ENCODE data around the gene PIK3R2.
A peak's percentile ranks its signal among the peaks of the same experiment; 100 is the strongest.

The PIK3R2 gene

GRCh38 chr19:18174983-18175382, 22.0 kb downstream of the PIK3R2 start:
- DNase-seq = no peak

DNA sequence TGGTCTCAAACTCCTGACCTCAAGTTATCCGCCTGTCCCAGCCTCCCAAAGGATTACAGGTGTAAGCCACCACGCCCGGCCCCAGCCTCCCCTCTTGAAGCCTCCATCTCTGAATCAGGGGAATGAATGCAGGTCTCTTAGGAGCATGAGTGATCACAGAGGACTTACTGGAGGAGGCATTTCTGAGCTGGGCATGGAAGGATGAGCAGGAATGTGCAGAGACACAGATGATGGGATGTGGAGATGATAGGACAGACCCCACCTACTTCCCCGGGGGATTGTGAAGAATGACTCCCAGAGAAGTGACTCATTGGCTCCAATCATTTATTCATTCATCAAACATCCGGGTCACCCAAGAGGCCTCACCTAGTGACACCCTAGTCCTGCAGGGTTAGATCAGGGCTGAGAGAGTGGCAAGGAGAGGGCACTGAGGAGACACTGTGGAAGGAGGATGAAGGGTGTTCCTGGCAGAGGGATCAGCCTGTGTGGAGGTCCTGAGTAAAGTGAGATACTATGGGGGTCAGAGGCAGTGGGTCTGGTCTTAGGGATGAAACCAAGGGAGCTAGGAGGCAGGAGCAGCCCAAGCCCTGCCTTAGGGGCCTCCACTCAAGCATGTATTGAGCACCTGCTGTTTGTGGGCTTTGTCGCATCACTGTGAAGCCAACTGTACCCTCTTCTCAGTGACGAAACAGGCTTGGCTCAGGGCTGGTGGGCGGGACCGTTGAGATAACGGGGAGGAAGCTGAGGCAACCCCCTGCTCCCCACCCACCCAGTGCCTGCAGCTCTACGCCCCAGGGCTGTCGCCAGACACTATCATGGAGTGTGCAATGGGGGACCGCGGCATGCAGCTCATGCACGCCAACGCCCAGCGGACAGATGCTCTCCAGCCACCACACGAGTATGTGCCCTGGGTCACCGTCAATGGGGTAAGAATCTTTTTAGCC, 23.7 kb downstream of the PIK3R2 start:
- peak; percentile 40 for DNase-seq

DNA sequence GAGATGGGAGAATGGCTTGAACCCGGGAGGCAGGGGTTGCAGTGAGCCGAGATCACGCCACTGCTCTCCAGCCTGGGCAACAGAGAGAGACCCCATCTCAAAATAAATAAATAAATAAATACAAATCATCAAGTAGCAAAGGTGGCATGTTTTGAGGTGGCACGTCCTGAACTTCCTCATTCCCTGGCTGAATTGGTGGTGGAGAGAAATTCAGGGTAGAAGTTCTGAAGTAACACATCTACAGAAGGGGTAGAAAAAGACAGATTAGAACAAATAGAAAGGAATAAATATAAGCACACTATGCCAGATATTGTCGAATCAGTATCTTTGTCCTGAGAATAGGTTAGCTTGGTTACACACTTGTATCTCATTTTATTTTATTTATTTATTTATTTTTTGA, 27.0 kb downstream of the PIK3R2 start:
- DNase-seq = no peak

GRCh38 chr19:18183529-18183928, 30.6 kb downstream of the PIK3R2 start:
- DNase-seq = no peak

- DNase-seq = no peak
These were observed 32.6 kb downstream of the PIK3R2 start for GRCh38 chr19:18185538-18185937.

- DNase-seq = no peak
These were observed 37.3 kb downstream of the PIK3R2 start for GRCh38 chr19:18190278-18190677.

DNA sequence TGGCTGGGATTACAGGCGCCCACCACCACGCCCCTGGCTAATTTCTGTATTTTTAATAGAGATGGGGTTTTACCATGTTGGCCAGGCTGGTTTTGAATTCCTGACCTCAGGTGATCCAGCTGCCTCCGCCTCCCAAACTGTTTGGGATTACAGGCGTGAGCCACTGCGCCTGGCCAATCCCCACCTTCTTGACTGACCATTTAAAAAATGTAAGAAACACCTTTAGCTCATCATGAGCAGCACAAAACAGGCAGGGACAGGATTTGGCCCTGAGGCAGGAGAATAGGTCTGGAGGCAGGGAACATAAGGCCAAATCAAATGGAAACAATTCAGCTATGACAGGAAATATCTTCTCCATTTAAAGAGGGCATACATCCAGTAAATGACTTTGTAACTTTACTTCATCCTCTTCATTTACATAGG, 38.7 kb downstream of the PIK3R2 start:
- no peak for DNase-seq

DNA sequence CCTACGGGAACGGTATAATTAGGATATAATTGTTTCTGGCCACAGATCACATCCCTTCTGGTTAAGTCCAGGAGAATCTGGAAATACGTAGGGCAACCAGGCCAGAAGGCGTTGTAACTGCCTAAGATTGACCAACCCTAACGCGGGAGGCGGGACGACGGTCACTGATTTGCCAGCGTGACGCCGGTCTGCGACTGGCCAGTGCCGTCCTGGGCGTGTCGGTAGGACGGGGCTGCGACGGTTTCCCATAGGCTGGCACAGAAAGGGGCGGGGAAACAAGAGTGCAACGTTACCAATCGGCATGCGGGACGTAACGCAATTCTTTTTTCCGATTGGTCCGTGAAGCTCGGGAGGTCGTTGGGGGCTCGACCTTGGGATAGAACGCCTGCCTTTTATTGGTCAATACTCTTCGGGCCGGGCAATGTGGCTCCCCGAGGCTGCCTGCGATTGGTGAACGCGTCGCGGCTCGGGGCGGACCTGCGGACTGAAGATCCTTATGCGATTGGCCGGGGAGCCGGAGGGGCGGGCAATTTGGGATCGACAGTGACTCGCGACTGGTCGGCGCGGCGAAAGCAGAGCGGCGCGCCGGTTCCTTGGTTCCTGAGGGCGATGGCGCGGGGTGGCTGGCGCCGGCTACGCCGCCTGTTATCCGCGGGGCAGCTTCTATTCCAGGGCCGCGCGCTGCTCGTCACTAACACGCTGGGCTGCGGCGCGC, 39.9 kb downstream of the PIK3R2 start, which contains the start of gene MPV17L2:
Gene MPV17L2, plus strand, starts transcription at position 546 of the 715 bp plus-strand sequence. Its CDS starts 64 bp downstream, at position 610.
- DNase-seq = peak; percentile 100

DNA sequence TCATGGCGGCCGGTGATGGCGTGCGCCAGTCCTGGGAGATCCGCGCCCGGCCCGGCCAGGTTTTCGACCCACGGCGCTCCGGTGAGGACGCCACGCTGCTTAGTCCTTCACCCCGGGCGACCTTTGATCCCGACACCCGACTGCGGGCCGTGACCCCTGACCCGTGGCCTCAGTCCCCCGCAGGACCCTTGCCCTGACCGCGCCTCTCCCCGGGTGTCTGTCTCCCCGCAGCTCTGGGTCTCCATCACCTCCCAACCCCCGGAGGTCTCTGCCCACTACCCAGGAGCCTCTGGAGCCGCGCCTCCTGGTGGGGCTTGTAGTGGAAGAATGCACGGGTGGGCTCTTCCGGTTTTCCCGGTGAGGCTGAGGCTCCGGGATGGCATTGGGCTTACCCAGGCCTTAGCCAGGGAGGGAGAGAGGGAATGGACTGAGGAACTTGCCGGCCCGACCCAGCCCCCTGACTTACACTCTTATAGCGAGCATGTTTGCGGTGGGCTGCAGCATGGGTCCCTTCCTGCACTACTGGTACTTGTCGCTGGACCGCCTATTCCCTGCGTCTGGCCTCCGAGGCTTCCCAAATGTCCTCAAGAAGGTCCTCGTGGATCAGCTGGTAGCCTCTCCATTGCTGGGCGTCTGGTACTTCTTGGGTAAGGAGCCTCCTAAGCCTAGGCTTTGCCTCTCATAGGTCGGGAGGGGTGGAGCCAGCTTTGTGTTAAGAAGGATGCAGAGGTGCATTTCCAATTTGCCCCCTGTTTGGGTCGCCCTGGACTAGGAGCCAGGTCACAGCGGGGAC, 40.6 kb downstream of the PIK3R2 start:
- no peak for DNase-seq

DNA sequence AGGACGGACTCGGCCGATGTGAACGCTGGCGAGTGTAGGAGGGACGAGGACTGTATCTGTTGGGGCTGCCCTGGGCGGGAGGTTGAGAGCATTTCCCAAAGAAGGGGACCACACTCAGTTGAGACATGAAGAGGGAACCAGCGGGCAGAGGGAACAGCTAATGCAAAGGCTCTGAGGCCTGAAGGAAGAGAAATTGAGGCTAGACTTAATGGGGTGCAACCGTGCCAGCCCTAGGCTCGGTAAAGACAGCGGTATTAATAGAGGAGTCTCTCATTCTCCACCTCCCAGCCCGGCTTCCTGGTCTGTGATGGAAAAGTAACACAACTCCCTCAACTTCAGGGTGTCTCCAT, 41.2 kb downstream of the PIK3R2 start:
- no peak for DNase-seq

DNA sequence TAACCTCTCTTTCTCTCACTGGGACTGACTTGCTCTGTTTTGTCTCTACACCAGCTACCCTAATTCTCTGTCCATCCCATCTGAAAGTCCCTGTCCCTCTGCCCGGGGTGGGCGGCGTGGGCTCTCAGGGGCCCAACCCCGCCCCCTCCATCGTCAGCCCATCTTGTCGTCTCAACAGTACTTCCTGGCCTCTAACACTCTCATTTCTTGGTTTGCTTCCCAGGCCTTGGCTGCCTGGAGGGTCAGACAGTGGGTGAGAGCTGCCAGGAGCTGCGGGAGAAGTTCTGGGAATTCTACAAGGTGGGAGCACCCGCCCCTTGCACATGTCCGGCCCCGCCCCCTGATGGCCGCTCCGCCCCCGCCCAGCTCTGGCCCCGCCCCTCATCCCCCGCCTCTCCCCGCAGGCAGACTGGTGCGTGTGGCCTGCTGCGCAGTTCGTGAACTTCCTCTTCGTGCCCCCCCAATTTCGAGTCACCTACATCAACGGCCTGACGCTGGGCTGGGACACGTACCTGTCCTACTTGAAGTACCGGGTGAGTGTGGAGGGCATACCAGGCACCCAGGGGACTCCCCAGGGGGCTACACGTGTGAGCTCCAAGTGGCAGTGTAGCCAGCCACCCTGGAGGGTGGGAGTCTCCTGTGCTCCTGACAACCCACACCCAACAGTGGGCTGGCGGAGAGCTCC, 41.7 kb downstream of the PIK3R2 start:
- DNase-seq = no peak

DNA sequence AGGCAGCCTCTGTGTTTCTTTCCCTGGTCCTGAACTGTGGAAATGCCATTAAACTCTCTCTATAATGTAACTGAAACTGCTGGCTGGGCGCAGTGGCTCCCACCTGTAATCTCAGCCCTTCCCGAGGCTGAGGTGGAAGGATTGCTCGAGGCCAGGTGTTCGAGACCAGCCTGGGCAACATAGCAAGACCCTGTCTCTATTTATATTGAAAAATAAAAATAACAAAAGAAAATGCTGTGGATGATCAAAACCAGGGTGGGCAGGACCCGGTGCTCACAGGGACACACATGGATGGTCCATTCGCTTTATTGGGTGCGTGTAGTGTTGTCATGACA, 43.5 kb downstream of the PIK3R2 start:
- no peak for DNase-seq

- DNase-seq = no peak
These were observed 44.3 kb downstream of the PIK3R2 start for GRCh38 chr19:18197306-18197705.

DNA sequence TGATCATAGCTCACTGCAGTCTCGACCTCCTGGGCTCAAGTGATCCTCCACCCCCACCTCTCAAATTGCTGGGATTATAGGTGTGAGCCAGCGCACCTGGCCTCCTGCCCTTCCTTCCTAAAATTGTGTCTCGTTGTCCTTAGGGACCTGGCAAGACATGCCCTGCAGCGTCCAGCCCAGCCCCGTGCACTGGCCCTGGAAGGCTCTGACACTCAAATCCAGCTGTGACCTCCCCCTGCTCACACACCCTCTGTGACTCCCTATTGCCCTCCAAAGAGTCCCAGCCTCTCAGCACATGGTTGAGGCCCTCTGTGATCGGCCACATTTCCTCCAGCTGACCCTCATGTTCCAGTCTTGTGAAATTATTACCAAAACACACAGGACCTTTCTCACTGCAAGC, 45.0 kb downstream of the PIK3R2 start:
- no peak for DNase-seq

DNA sequence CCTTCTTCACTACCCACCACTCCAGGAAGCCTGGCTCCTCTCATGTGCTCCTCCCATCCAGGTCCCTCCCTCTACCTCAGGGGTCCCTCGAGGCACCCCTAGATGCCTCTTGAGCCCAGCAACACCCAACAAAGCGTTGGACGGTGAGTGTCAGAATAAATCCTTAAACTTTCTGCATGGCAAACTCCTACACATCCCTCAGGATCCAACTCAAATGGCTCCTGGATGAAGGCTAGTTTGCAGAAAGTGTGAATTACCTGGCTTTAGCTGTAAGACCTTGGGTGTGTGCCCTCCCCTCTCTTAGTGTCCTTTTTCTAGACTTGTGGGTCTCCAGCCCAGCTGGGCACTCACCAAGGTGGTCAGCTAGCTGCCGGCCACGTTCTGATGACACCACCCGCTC, 45.4 kb downstream of the PIK3R2 start:
- no peak for DNase-seq

DNA sequence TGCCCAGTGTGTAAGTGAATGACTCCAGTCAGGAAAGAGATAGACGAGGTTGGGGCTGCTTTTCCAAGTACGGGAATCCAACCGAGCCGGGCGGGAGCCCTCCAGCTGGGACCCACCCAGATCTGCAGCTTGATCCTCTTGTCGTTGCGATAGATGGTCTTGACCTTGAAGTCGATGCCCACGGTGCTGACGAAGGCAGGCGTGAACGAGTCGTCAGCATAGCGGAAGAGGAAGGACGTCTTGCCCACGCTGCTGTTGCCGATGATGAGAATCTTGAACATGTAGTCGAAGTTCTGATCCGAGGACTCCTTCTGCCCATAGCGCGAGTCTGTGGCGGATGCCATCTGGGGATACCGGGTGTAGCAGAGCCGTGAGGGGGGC, 49.4 kb downstream of the PIK3R2 start:
- DNase-seq = no peak

DNA sequence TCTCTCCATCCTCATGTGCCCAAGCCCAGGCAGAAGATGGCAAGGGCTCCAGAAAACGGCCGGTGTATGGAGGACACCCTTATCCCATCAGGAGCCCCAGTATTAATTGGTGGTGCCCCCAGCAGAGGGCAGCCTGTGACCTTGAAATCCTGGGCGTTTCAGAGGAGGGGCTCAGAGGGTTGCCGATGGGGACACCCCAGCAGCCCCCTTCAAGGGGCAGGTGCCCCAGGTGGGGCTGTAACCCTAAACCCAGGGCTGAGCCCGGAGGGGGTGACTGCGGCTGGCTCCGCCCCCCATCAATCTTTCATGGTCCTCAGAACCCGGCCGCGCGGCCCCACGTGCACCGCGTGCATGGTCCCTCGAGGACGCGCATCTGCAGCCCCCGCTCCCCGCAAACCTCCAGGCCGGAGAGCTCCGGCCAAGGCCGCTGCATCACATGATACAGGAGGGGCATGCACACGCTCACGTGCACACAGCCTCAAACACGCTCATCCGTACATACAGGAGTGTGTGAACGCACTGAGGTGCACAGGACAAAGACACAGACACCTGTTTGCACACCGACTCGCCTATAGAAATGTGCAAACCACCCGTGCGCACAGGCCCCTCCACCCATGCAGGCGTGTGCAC, 49.9 kb downstream of the PIK3R2 start:
- no peak for DNase-seq

DNA sequence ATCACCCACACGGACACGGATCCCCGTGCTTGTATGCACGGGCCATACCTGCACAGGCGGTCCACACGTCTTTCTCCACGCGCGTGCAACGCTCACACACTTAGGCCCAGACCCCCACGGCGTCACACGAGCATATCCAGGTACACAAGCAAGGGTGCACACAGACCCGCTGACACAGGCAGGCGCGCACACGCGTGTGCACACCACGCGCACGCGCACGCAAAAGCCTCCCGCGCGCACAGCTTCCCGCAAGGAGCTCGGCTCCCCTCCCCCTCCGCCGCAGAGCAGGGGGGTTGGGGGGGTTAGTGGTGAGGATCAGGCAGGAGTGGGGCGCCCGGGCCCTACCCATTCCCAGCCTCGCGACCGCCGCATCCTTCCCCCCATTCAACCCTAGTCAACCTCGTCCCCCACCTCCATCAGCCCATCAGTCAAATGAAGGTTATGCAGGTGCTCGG, 50.5 kb downstream of the PIK3R2 start:
- no peak for DNase-seq

DNA sequence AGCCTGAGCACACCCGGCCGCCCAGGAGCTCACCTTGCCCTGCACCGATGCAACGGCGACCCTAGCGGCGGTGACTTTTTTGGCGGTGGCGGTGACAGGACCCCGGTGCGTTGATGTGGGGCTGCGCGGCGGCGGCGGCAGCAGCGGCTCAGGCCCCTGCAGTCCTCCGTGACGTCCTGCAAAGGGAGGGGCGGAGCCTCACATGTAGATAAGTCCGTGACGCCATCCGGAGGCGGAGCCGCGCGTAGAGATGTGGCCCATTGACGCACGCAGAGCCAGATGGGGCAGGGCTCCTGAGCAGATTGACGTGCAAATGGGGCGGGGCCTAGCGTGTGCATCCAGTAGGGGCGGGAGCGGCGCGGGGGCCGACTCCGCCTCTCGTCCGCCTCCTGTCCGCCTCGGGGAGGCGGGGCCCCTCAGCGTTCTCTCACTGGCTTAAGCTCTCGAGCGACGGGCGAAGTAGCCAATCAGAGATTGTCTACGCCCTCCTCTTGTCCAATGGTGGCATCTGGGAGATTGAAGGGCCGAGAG, 51.0 kb downstream of the PIK3R2 start, which contains the start of gene RAB3A:
Gene RAB3A, minus strand, starts transcription at position 180 of the 531 bp plus-strand sequence. CDS start 1,302 bp downstream, outside the sequence.
- DNase-seq = peak; percentile 100

DNA sequence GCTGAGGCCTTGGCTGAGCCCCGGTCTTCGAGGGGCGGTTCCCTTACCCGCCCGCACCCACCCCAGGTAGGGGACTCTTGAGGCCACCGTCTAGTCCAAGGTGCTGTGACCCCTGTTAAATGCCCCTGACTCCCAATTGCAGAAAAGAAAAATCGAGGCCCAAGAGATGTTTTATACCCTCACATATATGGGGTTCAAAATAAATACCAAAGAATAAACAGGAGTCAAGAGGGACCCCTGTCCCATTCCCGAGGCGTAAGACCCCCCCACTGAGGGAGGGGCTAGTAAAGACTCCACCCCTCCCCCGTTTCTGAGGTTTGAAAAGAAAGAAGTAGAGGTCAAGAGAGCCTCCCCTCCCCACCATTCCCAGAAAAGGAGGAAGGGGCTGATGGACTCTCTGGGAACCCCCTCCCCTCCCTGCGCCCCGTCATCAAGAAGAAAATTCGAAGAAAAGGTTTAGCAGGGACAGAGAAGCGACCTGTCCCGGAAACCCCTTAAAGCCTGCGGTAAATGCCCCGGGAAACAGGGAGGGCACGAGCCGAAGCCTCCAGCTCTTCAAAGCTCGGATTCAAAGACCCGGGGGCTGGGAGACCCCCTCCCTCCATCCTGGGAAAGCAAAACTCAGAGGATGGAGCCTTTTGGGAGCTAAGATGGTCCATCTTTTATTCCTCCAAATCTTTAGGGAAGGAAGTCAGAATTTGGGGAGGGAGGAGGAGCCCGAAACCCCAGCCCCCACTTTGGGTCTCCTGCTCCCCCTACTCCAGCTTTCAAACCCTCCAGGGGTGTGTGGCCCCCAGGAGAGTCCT, 51.6 kb downstream of the PIK3R2 start:
- no peak for DNase-seq
